Measurements from ENCODE around the gene KCNH2.

DNA sequence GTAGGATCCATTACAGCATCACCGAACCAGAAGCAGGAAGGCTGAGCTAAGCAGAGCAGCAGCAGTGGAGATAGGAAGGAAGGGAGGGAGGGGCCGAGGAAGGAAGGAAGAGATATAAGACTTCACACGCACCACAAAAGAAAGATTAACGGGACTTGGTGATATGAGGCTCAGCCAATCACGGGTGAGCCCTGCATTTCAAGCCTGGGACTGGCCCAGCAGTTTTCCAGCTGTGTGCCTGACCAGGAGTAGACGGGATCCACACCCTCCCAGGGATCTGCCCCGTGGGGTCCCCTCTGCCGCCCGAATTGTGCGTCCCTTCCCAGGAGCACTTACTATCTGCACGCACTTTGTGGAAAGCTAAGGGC is 30.0 kb upstream of the KCNH2 start:
- no peak for TF ChIP-seq CTCF (IDR thresholded peaks at IDR 0.05)
- no peak for TF ChIP-seq POLR2A (IDR thresholded peaks at IDR 0.05)
